Caco-2 (cell line): Measurements from ENCODE around the gene BAIAP3. TPM values are rescaled to one million over a fixed set of nuclear protein-coding genes. Genes with fewer than 3 reads are reported as not detected.

Experiments used
- BruUV-seq: library from RNA; stranded (reverse); fragments of 400-500 nt; replicated peaks from 2 replicates; lab custom pipeline; 2021; lab: Mats Ljungman, UMichigan
- CTCF ChIA-PET: fragments of 300-600 bp; sonication (Branson Sonifier 250); formaldehyde crosslinking; loops from one replicate; lab custom pipeline; 2022; ENCODE audit warnings: antibody characterized with exemption; lab: Charles Lee
- POLR2A ChIA-PET: fragments of 300-600 bp; sonication (Branson Sonifier 250); formaldehyde crosslinking; loops from one replicate; lab custom pipeline; 2022; ENCODE audit warnings: antibody characterized with exemption; lab: Charles Lee
- DNase-seq, 2 experiments: peaks; one replicate each; pipeline versions ENCODE4 v3.0.0 to v3.0.0-alpha.2; 2020 to 2022
- H3K27me3 ChIP-seq: replicated peaks from 2 replicates; pipeline ENCODE4 v1.6.0; 2011; ENCODE audit warnings: low read length; ENCODE audit not compliant: control insufficient read depth, insufficient read depth
- H3K36me3 ChIP-seq: 2 replicates; pipeline ENCODE4 v1.5.1; 2011; ENCODE audit warnings: low read length; ENCODE audit not compliant: control insufficient read depth, insufficient read depth
- H3K4me1 ChIP-seq: fragments of 250-450 bp; sonication (Bioruptor Pico); 2 replicates; pipeline ENCODE4 v1.5.1; 2020; ENCODE audit warnings: mild to moderate bottlenecking
- H3K4me3 ChIP-seq: 2 replicates; pipeline ENCODE4 v1.5.1; 2011; ENCODE audit warnings: low read depth, mild to moderate bottlenecking, control low read depth, low read length
- H3K9me3 ChIP-seq: fragments of 250-450 bp; sonication (Bioruptor Pico); 2 replicates; pipeline ENCODE4 v1.5.1; 2020; ENCODE audit warnings: mild to moderate bottlenecking, moderate library complexity
- H3K27ac Mint-ChIP-seq: one replicate; pipeline ENCODE4 v1.8.0; 2022; ENCODE audit warnings: mixed read lengths; ENCODE audit not compliant: unreplicated experiment
- H3K27me3 Mint-ChIP-seq: one replicate; pipeline ENCODE4 v1.8.0; 2022; ENCODE audit warnings: mixed read lengths; ENCODE audit not compliant: insufficient read depth, unreplicated experiment
- H3K36me3 Mint-ChIP-seq: one replicate; pipeline ENCODE4 v1.8.0; 2022; ENCODE audit warnings: mild to moderate bottlenecking, mixed read lengths; ENCODE audit not compliant: insufficient read depth, unreplicated experiment
- H3K4me1 Mint-ChIP-seq: one replicate; pipeline ENCODE4 v1.8.0; 2022; ENCODE audit warnings: low read depth, mixed read lengths; ENCODE audit not compliant: unreplicated experiment
- H3K4me3 Mint-ChIP-seq: one replicate; pipeline ENCODE4 v1.8.0; 2022; ENCODE audit warnings: mild to moderate bottlenecking, moderate library complexity, mixed read lengths; ENCODE audit not compliant: unreplicated experiment
- H3K9me3 Mint-ChIP-seq: one replicate; pipeline ENCODE4 v1.8.0; 2022; ENCODE audit warnings: mixed read lengths; ENCODE audit not compliant: unreplicated experiment
- CTCF ChIP-seq, 2 experiments: fragments of 200-600 bp in 1 of 2; IDR thresholded peaks; 1 replicate in 1 of 2; 2 replicates in 1 of 2; pipeline versions ENCODE4 v1.5.1 to v1.8.0; 2011 to 2022; ENCODE audit warnings: antibody characterized with exemption in 1 of 2, control low read depth in 1 of 2, inconsistent platforms in 1 of 2, low read depth in 1 of 2, low read length in 1 of 2, mild to moderate bottlenecking in 1 of 2, moderate library complexity in 1 of 2; ENCODE audit not compliant: insufficient read depth in 1 of 2, severe bottlenecking in 1 of 2, unreplicated experiment in 1 of 2
- intact Hi-C: fragments of 100-400 bp; cut with micrococcal nuclease; formaldehyde crosslinking; loops from one replicate; pipeline ENCODE4 v1.10.0; 2022; ENCODE audit not compliant: unreplicated experiment
- total RNA-seq: library from RNA; stranded (reverse); gene quantifications from 2 replicates; pipeline ENCODE4 v1.2.3, GENCODE V29; 2022

BAIAP3 gene
- total RNA-seq, 1 experiment from 2014 or later = 5.0 TPM

- ChIA-PET POLR2A (no interaction called here), CTCF (no interaction called here)
- Mint-ChIP-seq H3K4me1 (no peaks in the 10 kb centered on the region), H3K36me3 (peaks cover 64% of the 10 kb centered on the region), H3K27ac (no peak overlapping the region), H3K4me3 (no peak overlapping the region), H3K9me3 (no peaks in the 10 kb centered on the region), H3K27me3 (no peaks in the 10 kb centered on the region)
- TF ChIP-seq CTCF (IDR thresholded peaks at IDR 0.05; ENCODE audit: insufficient read depth in 1 of 2, low read depth in 1 of 2, low read length in 1 of 2, severe bottlenecking in 1 of 2, unreplicated experiment in 1 of 2) = no peak
- Histone ChIP-seq H3K9me3 (no peaks in the 10 kb centered on the region), H3K27me3 (no peaks in the 10 kb centered on the region), H3K4me3 (no peak overlapping the region), H3K36me3 (peaks cover 3% of the 10 kb centered on the region), H3K4me1 (no peaks in the 10 kb centered on the region)
- no TSS peak for BruUV-seq
- DNase-seq = no peak
- intact Hi-C loops = no loop called here
Observed at GRCh38 chr16:1366060-1366711, 32.7 kb downstream of the BAIAP3 start.

- Mint-ChIP-seq H3K27ac (no peak overlapping the region), H3K36me3 (peaks cover 69% of the 10 kb centered on the region), H3K27me3 (no peaks in the 10 kb centered on the region), H3K4me1 (no peaks in the 10 kb centered on the region), H3K4me3 (no peak overlapping the region), H3K9me3 (no peaks in the 10 kb centered on the region)
- TF ChIP-seq CTCF (IDR thresholded peaks at IDR 0.05; ENCODE audit: insufficient read depth in 1 of 2, low read depth in 1 of 2, low read length in 1 of 2, severe bottlenecking in 1 of 2, unreplicated experiment in 1 of 2) = no peak
- H3K36me3 ChIP-seq = peaks cover 3% of the 10 kb centered on the region
- no peak for DNase-seq
- intact Hi-C loops = no loop called here
- H3K9me3 ChIP-seq = no peaks in the 10 kb centered on the region
- no peaks in the 10 kb centered on the region for H3K27me3 ChIP-seq
- H3K4me1 ChIP-seq = no peaks in the 10 kb centered on the region
- no TSS peak for BruUV-seq
- CTCF ChIA-PET = no interaction called here
- no peak overlapping the region for H3K4me3 ChIP-seq
- POLR2A ChIA-PET = no interaction called here
Observed at GRCh38 chr16:1366712-1367299, 33.4 kb downstream of the BAIAP3 start.

- POLR2A ChIA-PET = no interaction called here
- intact Hi-C loops = no loop called here
Observed at GRCh38 chr16:1367486-1368174, 34.2 kb downstream of the BAIAP3 start.

More at GRCh38 chr16:1367486-1368174, 34.2 kb downstream of the BAIAP3 start:
- Histone ChIP-seq H3K27me3 (no peaks in the 10 kb centered on the region), H3K9me3 (no peaks in the 10 kb centered on the region), H3K36me3 (peaks cover under 1% of the 10 kb centered on the region; the same call in 1 of the 2 replicates), H3K4me3 (no peak overlapping the region), H3K4me1 (no peaks in the 10 kb centered on the region)
- no peak overlapping the region for H3K27ac Mint-ChIP-seq
- no peaks in the 10 kb centered on the region for H3K9me3 Mint-ChIP-seq
- no peaks in the 10 kb centered on the region for H3K27me3 Mint-ChIP-seq
- H3K4me1 Mint-ChIP-seq = no peaks in the 10 kb centered on the region
- peaks cover 68% of the 10 kb centered on the region for H3K36me3 Mint-ChIP-seq
- no peak overlapping the region for H3K4me3 Mint-ChIP-seq
- CTCF ChIA-PET = no interaction called here
- no peak for TF ChIP-seq CTCF (IDR thresholded peaks at IDR 0.05; ENCODE audit: insufficient read depth in 1 of 2, low read depth in 1 of 2, low read length in 1 of 2, severe bottlenecking in 1 of 2, unreplicated experiment in 1 of 2)
- no TSS peak for BruUV-seq
- no peak for DNase-seq
